IPS-NIHi7 (cell line): ENCODE measurements around the gene IRF4.

Experiments
- DNase-seq: peaks from one replicate; pipeline ENCODE4 v3.0.0; 2012; ENCODE audit warnings: mixed read lengths; ENCODE audit errors: extremely low spot score

IRF4 gene

GRCh38 chr6:353642-354614, 37.6 kb upstream of the IRF4 start:
- DNase-seq, result no peak

GRCh38 chr6:354631-355280, 36.8 kb upstream of the IRF4 start:
- no peak for DNase-seq

GRCh38 chr6:355373-356208, 36.0 kb upstream of the IRF4 start:
- DNase-seq, result no peak

GRCh38 chr6:356828-357251, 34.7 kb upstream of the IRF4 start:
- DNase-seq, result no peak

- no peak for DNase-seq
Measured at GRCh38 chr6:357261-357790, 34.2 kb upstream of the IRF4 start.

- no peak for DNase-seq
Measured at GRCh38 chr6:357791-358341, 33.7 kb upstream of the IRF4 start.

- no peak for DNase-seq
Measured at GRCh38 chr6:358432-358831, 33.1 kb upstream of the IRF4 start.

- no peak for DNase-seq
Measured at GRCh38 chr6:358847-359246, 32.7 kb upstream of the IRF4 start.

- no peak for DNase-seq
Measured at GRCh38 chr6:359261-360035, 32.1 kb upstream of the IRF4 start.

- no peak for DNase-seq
Measured at GRCh38 chr6:360349-360748, 31.2 kb upstream of the IRF4 start.

GRCh38 chr6:360764-361373, 30.7 kb upstream of the IRF4 start:
- DNase-seq, result no peak

GRCh38 chr6:361411-362132, 30.0 kb upstream of the IRF4 start:
- no peak for DNase-seq

- DNase-seq, result no peak
Measured at GRCh38 chr6:362231-362923, 29.2 kb upstream of the IRF4 start.

GRCh38 chr6:362924-363249, 28.7 kb upstream of the IRF4 start:
- no peak for DNase-seq

GRCh38 chr6:363291-363690, 28.3 kb upstream of the IRF4 start:
- DNase-seq, result no peak

- DNase-seq, result no peak
Measured at GRCh38 chr6:363909-364308, 27.6 kb upstream of the IRF4 start.

- DNase-seq, result no peak
Measured at GRCh38 chr6:364609-365540, 26.7 kb upstream of the IRF4 start.

- no peak for DNase-seq
Measured at GRCh38 chr6:365835-366234, 25.7 kb upstream of the IRF4 start.
